Spleen (tissue), 7 donors: ENCODE data around the gene OR51S1.

ENCODE experiments used
- POLR2A ChIP-seq, 3 donors: fragments of 450-650 bp; IDR thresholded peaks; one replicate each; pipeline ENCODE4 v1.5.1; 2017; ENCODE audit warnings: antibody characterized with exemption in 3 of 3, mild to moderate bottlenecking in 1 of 3
- TF ChIP-seq, protein P1 (sequence below), 11 experiments: fragments of 200-600 bp in 7 of 11; fragments of 450-650 bp in 4 of 11; sonication (generic) in 4 of 11; IDR thresholded peaks in 8 of 11; conservative IDR thresholded peaks in 3 of 11; 1 replicate in 7 of 11; 2 replicates in 4 of 11; pipeline versions ENCODE4 v1.4.0 to v1.8.0; 2016 to 2021; ENCODE audit warnings: antibody characterized with exemption in 11 of 11, inconsistent platforms in 4 of 11, mild to moderate bottlenecking in 1 of 11
- donor health status: DM: no; HTN: no; CAD: no; lungs with moderate emphysema.
- donor health status: DM: no; HTN: no; CAD: no.
- donor health status: DM: no; HTN: no; CAD: no.

DNA sequence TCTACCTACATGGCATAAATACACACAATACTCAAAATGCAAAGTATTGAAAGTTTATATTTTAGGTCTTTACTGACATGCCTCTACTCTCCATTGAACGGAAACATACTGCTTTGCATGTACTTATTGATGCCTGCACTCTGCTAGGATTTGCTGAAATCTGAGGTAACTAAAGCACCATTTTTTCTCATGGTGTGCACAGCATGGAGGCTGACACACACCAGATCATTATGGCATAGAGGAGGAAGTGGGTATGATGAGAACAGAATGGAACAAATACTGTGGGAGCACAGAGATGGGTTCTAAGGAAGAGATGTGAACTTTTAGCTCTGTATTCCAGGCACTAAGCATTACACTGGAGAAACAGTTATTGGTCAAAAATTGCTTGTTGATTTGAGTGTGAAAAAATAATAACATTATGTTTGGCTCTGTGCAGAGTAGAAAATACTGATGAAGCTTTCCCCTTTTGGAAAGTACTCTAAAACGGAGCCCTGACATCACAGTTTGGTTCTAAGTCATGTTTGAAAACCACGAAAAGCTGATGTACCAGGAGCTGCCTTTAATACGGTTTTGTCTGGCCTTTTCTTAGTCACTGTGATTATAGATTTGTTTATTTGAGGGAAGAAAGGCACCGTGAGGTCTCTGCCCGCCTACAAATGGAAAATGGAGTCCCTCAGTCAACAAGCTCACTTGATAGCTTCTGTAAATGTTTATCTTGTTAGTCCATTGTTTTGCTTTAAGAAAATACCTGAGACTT lies 50.4 kb downstream of the OR51S1 start:
- TF ChIP-seq, protein P1, sequence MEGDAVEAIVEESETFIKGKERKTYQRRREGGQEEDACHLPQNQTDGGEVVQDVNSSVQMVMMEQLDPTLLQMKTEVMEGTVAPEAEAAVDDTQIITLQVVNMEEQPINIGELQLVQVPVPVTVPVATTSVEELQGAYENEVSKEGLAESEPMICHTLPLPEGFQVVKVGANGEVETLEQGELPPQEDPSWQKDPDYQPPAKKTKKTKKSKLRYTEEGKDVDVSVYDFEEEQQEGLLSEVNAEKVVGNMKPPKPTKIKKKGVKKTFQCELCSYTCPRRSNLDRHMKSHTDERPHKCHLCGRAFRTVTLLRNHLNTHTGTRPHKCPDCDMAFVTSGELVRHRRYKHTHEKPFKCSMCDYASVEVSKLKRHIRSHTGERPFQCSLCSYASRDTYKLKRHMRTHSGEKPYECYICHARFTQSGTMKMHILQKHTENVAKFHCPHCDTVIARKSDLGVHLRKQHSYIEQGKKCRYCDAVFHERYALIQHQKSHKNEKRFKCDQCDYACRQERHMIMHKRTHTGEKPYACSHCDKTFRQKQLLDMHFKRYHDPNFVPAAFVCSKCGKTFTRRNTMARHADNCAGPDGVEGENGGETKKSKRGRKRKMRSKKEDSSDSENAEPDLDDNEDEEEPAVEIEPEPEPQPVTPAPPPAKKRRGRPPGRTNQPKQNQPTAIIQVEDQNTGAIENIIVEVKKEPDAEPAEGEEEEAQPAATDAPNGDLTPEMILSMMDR (IDR thresholded peaks at IDR 0.05 in 8 of 11, conservative IDR thresholded peaks at IDR 0.05 in 3 of 11), result no peak
- no peak for TF ChIP-seq POLR2A (IDR thresholded peaks at IDR 0.05)
